NCI-H2029 (cell line): Measurements from ENCODE around the gene UBE2Q1.

Source experiments
- DNase-seq: peaks from one replicate; lab custom pipeline; 2025; lab: John Stamatoyannopoulos, UW

The UBE2Q1 gene

DNA sequence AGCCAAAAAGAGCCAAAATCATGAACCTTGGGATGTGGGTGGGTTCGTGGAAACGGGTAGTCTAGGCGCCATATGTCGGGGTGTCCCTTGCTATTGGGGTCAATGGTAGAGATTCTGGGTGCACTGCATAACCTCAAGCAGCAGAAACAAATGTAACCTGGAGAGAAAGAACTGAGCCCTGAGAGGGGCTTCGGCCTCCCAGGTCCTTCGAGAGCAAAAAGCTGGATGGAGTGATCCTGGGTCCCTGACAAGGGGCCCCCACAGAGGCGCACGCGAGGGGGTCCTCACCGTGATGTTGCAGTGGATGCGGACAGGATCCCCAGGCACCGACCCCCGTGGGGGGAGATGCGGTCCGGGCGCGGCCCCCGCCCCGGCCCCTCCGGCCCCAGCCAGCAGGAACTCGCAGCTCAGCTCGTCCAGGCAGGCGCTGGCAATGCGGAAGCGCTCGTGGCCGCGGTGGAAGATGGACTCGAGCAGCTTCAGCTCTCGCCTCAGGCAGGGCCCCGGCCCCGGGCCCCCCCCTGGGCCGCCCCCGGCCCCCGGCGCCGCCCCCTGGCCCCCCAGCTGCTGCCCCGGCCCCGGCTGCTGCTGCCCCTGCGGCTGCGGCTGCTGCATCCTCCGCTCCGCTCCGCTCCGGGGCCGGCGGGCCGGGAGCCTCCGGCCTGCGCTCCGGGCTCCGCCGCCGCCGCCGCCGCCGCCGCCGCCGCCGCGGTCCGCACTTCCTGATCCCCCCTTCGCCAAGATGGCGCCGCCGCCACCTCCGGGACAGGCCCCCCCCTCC lies at the start of gene UBE2Q1:
Gene UBE2Q1, minus strand, starts transcription at position 724 of the 781 bp plus-strand sequence. Its CDS starts 109 bp downstream, at position 615.
- DNase-seq = no peak

DNA sequence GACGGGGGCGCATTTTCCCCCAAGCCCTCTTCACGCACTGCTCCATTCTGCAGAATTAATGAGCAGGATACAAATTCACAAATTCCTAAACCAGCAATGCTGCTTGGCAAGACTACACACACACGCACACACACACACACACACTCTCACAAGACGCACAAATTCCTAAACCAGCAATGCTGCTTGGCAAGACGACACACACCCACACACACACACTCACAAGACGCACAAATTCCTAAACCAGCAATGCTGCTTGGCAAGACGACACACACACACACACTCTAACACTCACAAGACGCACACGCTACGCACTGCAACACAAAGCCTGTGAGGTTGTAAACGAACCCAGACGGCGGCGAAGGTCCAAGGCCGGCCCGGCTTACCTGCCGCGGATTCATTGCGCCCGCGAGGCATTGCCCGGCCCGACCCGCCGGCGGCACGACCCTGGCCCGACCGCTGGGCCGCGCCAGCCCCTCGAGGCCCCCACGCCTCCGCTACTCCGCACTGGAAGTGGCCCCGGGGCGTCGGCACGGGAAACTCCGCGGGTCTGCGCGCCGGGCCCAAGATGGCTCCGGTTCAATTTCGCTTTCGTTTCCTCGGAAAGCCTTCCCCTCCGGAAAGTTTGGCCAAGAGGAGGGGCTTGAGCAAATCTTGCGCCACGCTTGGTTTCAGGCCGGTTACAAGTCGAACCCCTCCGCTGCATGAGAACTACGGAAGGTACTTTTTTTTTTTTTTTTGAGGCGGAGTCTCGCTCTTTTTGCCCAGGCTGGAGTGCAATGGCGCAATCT lies 49.3 kb upstream of the UBE2Q1 start, which contains the start of gene ADAR:
Gene ADAR, minus strand, starts transcription at position 578 of the 788 bp plus-strand sequence. Its CDS starts 180 bp downstream, at position 398.
- DNase-seq = peak; percentile 83

DNA sequence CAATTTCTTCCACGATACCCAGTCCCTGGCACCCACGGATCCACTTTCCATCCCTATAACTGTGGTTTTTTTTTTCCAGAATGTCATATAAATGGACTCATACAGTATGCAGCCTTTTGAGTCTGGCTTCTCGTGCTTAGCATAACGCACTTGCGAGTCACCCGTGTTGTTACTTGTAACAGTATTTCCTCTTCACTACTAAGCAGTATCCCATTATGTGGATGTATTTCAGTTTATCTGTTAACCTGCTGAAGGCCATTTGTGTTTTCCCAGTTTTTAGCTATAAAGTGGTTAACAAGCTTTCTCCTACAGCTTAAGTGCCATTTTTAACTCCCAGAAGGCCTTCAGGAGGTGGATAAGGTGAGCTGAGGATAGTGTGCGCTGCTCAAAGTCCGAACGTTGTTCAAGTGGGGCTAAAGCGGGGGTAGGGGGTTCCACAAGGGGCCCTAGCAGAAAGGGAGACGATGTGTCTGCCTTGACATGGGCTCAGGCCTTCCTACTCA lies 48.7 kb upstream of the UBE2Q1 start:
- no peak for DNase-seq

DNA sequence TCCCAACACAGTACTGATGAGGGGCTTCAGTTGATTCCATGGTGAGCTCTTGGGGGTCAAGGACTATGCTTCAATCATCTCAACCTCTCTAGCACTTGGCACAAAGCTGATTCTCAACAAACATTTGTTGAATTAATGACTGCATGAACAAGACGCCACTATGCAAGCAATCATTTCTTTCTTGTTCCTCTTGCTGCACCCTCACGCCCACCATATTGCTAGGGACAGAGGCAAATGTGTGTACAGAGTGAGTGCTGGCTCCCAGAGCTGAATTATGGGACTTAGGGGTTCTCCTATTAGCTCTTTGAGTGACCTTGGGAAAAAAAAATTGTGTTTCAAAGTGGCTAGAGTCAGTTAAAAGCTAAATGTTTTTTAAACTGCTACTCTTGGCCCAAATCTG lies 47.1 kb upstream of the UBE2Q1 start:
- no peak for DNase-seq

DNA sequence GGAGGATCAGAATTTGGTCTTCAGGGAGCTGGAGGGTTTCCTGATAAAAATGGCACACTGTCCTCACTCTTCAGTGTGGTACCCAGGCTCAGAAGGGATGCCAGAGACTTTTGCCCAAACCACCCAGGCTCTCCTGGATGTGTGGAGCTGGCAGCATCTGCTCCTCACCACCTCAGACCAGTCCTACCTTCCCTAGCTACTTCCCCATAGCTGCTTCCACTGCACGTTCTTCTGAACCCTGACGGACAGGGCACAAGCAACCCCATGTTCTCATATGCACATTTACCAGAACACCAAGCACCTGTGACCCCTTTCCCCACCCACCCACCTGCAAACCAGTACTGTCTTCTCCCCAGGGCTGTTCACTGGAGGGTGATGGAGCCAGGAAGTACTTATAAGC lies 44.9 kb upstream of the UBE2Q1 start:
- DNase-seq = no peak

DNA sequence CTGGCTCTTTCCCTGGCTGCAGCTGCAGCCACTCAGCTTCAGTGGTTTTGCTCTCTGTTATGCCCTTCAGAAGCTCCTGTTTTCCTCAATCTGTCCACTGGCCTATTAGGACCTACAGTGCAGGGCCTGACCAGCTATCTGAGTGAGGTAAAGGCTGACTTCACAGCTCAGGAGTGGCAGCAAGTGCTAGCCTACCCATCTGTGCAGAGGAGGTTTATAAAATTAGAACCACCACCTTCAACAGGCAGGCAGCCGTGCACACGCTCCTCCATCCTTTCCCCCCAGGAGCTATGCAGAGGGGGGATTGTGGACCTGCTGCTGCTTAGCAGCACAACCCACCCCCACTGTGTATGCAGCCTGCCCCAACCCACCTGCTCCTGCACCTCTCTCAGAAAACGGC lies 41.2 kb upstream of the UBE2Q1 start:
- DNase-seq = no peak

DNA sequence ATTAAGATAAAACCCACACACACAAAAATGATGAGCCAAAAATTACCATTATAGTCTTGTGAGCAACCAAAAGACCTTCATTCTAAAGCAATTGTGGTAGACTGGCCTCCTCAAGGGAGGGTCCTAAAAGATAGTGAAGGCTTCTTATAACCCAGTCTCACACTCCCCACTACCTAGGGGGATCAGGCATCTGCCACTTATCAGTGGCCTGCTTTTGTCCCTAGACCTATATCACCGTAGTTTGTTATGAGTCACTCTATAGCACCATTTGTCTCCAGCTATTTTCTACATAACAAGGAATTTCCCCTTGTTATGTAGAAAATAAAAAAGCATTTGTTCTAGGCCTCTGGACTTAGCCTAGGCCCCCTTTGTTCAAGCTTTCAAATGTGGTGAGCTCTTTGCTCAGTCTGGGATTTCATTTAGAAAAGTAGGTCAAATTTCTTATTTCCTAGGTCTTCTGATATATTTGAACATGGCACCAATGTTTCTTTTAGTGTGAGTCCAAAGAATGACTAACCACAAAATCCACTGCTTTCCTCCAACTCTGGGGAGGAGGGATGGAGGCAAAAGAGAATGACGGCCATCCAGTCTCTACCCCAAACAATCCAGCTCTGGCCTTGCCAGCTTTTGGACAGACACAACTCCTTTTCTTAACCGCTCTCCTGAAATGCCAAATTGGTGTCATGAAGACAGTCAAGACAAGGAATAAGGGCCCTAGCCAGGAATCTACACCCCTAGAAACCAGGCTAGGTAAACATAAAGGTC lies 40.6 kb upstream of the UBE2Q1 start:
- no peak for DNase-seq

DNA sequence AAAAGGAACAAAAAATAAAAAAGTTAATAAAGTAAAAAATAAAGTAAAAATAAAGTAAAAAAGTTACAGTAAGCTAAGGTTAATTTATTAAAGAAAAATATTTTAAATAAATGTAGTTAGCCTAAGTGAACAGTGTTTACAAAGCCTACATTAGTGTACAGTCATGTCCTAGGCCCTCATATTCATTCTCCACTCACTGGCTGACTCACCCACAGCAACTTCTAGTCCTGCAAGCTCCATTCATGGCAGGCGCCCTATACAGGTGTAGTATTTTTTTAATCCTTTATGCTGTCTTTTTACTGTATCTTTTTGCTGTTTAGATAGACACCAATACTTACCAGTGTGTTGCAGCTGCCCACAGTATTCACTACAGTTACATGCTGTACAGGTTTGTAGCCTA lies 37.2 kb upstream of the UBE2Q1 start:
- DNase-seq = no peak

DNA sequence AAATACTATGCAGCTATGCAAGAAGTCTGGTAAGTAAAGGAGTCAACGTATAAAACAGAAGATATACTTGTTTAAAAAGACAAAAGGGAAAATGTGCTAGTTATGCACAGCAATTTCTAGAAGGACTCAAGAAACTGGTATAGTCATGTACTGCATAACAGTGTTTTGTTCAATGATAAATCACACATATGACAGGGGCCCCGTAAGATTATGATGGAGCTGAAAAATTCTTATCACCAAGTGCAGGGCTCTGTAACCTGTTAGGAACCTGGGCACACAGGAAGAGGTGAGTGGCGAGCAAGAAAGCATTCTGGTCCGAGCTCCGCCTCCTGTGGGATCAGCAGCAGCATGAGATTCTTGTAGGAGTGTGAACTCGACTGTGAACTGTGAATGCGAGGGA lies 36.3 kb upstream of the UBE2Q1 start:
- DNase-seq = no peak

DNA sequence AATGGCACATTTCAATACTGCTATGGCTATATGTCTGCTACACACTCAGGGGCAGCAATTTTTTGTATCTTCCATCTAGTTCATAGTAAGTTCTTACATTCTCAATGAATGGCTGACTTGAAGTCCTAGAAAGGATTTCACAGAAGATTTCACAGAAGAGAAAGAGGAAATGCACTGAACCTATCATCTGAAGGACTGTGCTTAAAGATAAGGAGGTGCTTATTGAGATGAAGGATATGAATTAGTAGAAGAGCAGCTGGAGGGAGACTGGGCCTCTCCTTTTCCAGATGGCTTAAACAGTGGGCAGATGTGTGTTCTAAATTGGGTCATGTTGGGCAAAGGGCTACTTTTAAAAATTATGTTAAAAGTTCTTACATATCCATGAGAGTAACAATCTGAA lies 34.9 kb upstream of the UBE2Q1 start:
- DNase-seq = no peak

DNA sequence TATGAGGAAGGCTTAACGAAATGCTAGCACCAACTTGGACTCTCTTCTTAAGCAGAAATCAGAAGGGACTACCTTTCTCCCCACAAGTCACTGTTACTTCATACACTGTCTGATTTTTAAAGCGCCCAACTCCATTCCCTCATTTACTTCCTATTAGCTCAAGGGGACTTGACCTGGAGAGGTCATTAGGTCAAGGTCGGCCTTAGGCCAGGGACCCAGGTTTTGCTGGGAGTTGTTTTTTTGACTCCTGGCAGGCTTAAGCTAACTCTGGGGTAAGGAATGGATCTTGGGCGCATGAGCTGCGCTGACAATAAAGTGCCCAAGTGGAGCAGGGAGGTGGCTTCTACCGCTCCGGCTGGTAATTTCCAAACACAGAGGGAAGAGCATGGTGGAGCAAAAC lies 32.7 kb upstream of the UBE2Q1 start:
- DNase-seq = no peak

DNA sequence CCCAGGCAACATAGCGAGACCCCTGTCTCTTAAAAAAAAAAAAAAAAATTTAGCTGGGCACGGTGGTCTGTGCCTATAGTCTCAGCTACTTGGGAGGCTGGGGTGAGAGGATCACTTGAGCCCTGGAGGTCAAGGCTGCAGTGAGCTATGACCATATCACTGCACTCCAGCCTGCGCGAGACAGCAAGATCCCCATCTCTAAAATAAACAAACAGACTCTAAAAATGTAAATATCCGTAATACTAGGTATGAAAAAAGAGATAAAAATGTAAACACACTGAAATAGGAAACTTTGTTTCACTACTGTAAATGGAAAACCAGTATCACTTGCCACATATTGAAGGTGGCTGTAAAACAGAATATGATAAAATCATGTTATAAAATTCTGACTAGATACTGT lies 32.3 kb upstream of the UBE2Q1 start:
- no peak for DNase-seq

DNA sequence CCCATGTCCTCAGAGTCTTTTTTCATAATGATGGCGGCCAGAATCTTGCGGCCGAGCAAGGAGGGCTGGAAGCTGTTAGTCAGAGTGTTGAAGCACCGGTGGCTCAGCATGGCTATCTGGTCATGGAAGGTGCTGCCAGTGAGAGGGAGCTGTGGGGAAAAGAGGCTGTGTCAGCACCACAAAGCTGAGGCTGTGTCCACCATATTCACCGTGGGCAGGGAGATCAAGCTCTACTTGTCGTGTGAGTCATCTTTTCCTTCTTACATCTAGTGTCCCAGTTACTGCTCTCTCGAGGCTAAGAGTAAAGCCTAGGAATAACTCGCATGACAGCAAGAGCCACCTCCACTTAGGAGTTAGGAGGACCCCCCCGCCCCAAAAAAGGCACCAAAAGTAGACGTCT lies 31.3 kb upstream of the UBE2Q1 start:
- no peak for DNase-seq

DNA sequence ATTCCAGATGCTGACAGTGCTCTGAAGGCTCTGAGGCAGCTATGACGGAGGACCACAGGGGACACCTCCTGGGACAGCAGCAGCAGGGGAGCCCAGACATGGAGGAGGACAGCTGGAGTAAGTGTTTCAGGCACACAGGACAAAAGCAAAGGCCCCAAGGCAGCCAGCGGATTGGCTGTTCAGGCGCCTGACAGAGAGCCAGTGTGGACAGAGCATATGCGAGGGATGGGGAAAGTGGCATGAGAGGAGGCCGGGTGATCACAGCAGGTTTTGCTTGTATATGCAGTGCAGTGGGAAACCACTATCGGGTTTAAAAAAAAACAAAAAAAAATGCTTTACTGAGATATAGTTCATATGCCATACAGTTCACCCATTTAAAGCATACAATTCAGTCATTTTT lies 28.2 kb upstream of the UBE2Q1 start:
- DNase-seq = no peak

DNA sequence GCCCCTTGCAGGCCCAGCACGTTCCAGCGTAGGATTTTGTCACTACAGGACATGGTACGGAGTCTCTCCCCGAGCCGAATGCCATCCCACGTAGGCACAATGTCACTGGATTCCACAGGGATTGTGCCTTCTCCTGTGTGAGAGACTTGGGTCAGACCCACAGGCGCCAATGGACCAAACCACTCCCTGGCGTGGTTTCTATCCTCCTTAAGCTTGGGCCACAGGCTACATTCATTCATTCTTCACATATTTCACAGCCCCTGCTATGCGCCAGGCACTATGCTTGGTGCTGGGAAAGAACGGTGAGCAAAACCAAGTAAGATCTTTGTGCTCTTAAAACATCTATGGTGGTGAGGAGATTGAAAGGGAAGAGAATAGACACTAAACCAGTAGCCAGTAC lies 27.8 kb upstream of the UBE2Q1 start:
- DNase-seq = no peak

DNA sequence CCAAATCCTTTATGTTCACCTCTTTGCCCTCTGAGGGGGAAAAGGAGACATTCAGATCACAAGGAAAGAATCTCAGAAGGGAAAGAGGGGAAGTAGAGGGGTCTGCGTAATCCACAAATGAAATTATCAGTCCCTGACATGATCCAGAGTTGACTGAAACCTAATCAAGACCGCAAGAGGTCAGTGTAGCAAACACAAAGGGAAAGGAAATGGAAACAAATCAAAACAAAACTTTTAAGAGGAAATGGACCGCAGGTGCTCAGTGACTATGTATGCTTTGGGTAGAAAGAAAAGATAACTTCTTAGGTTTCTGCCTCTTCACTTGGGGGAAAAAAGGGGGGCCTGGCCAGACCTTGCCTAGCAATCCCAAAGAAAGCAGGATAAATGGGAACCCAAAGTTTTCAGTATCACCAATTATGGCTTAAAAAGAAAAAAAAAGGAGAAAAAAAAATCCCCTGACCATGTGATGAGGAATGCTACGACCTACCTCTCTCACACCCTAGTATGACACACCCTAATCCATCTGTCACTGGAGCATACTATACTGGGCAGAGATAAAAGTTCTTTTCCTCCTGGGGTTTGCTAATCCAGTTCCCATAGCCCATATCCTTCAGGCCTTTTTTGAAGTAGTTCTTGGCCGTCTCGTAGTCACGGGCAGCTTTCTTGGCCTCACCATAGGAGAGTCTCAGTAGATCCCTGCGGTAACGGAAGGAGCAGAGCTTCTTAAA lies 26.0 kb upstream of the UBE2Q1 start:
- DNase-seq = no peak

DNA sequence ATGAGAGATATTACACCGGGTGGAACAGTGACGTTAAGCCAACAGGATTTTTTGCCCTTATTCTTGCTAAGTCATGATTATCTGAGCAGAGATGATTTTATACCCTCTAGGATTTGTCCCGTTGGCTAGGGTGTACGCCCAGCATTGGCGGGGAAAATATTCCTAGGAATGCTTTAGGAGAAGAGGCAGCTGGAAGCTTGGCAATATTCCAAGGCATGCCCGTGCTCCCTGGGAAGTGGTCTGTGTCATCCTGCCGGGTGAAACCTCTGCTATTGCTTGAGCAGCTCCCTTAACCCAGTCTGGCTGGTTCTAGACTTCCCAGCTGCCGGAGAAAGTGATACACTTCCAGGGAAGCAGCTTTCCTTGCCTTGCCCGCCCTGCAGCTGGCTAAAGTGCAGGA lies 25.3 kb upstream of the UBE2Q1 start:
- no peak for DNase-seq

DNA sequence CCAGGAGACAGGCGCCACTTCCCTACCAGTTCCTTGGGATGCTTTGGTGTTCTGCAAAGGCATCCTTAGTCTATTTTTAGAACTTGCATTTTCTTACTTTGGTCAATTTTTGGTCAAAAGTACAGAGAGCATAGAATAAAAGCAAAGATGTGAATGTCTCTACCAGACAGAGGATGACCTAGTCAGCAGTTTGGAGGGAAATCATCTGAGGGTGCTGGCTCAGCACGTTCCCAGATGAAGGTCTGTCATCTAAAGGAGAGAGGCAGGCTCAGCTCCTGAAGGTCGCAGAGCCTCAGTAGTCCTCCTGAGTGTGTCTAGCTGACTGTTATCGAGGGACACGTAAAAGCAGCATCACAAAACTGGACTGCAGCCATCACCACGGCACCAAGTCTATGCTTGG lies 24.4 kb upstream of the UBE2Q1 start:
- DNase-seq = no peak

DNA sequence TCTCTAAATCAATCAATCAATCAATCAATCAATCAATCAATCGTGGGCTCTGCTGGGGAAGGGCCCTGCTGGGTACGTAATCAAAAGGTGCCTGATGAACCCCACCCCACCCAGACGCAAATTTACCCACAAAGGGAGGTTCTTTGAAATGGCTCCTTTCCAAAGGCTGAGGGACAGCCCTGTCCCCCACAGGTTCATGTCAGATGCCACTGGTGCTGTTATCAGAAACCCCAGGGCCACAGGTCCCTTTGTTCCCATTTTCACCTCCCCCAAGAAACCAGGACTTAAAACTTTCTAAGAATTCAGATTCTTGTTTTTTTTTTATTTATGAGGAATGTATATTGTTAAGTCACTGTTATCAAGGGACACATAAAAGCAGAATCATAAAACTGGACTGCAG lies 23.3 kb upstream of the UBE2Q1 start:
- no peak for DNase-seq

DNA sequence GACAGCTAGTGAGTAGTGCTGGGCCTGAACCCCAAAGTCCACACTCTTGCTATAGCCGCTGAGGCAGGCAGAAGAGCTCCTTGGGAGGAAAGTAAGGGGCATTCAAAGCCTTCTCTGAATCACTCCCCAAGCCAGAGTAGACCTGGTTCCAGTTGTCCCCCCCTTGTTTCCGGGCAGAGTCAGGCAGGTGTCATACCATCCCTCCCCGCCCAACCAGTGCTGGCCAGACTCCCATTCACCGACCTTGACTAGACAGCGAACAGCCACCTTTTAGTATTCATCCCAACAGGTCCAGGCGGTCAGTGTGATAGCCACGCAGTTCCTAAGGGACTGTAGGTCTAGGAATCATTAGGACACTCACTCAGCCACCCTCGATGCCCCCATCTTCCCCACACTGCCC lies 20.9 kb upstream of the UBE2Q1 start:
- no peak for DNase-seq

DNA sequence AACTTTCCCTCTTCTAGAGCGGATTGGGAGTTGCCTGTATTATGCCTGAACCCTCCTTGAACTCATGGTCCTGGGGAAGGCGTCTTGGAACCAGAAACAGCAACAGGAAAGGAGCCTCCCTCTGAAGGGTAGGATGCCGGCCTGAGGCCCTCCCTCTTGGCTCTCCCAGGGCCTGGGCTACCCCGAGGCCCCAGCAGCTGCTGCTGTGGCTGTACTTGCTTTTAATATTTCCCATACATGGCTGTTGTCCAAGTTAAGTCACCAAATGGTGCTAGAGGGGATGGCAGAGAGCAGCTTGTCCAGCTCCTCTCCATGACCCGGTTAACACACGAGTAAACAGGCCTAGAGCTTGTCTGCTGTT lies 19.6 kb upstream of the UBE2Q1 start:
- DNase-seq = no peak
